OCI-M1 (cell line): Measurements from ENCODE around the gene SFRP2.

ENCODE experiments used
- DNase-seq: peaks from one replicate; lab custom pipeline; 2025; lab: John Stamatoyannopoulos, UW

The SFRP2 gene

GRCh38 chr4:153773236-153773690 is 15.6 kb downstream of the SFRP2 start:
- DNase-seq: peak; percentile 94

DNA sequence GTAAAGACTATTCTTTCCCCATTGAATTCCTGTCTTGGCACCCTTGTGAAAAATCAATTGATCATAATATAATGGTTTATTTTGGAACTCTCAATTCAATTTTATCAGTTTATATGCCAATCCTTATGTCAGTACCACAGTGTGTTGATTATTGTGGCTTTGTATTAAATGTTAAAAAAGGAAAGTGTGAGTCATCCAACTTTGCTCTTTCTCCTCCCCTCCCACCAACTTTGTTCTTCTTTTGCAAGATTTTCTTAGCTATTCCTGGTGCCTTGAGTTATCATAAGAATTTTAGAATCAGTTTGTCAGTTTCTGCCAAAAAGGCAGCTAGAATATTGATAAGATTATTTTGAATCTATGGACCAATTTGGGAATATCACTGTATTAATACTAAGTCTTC is 17.8 kb downstream of the SFRP2 start:
- peak; percentile 80 for DNase-seq

DNA sequence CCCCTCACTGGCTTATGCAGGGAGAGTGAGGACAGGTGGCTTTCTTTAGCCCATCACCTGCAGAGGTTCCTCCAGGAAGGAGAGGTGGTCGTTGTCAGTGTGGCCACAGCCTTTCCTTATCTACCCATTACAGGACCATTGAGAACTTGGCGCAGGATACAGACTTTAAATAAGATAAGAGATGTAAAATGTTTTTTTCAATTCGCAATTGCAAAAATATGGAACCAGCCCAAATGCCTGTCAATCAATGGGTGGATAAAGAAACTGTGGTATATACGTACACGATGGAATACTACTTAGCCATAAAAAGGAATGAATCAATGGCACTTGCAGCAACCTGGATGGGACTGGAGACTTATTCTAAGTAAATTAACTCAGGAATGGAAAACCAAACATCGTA is 22.1 kb downstream of the SFRP2 start:
- DNase-seq: no peak

- no peak for DNase-seq
Observed at GRCh38 chr4:153765894-153766293, 23.0 kb downstream of the SFRP2 start.

- no peak for DNase-seq
Observed at GRCh38 chr4:153764601-153765368, 24.1 kb downstream of the SFRP2 start.

- DNase-seq: peak; percentile 50
Observed at GRCh38 chr4:153763404-153763803, 25.5 kb downstream of the SFRP2 start.

GRCh38 chr4:153759407-153760316 is 29.2 kb downstream of the SFRP2 start, which contains the start of gene RNF175:
RNF175 (minus strand) TSS chr4:153760024; CDS start chr4:153759862, 162 bp downstream.
- no peak for DNase-seq

DNA sequence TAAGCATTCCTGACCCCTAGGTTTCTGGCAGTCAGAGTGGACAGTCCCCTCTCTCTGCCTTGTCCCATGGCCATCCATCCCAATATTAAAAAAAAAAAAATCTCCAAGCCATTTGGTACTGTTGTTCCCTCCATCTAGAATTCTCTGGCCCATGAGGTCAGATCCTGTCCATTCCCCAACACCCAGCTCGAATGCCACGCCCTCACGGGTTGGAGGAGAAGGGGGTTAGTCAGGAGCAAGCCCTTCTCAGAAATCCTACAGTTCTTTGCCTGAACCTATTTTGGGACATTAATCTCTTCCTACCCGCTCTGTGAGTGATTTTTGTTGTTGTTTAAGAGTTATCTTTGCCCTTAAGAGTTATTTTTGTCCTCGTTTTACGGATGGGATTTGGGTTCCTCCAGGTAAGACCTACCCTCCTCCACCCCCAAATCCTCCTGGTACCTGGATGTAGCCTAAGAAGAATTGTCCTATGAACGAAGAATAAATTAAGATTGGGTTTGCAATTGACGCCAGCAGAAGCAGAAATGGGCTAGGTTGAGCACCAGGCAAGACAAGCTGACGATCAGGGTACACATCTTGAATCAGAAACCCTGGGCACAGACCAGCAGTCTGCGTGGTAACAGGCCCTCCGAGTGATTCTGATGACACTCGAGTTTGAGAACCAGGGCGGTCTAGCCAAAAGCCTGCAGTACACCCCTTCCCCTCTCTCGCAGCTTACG is 30.0 kb downstream of the SFRP2 start:
- DNase-seq: no peak

GRCh38 chr4:153758136-153758535 is 30.7 kb downstream of the SFRP2 start:
- no peak for DNase-seq

DNA sequence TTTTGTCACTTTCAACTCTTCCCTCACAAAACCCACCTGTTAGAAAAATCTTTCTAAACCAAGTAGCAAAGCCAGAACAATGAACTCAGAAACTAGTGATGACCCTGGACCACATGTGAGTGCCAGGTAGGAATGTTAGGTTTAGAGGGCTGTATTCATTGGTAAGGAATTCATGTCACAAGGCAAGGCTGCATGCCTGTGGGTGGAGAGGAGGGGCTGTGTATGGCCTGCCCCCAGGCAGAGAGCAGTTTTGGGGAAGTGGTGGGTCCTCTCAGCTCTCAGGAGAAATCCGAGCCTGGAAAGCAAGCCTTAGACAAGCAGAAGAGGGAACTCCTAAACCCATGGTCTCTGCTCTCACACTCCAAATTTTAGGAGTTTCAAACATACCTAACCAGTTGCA is 31.5 kb downstream of the SFRP2 start:
- DNase-seq: peak; percentile 32

GRCh38 chr4:153755186-153755585 is 33.7 kb downstream of the SFRP2 start:
- no peak for DNase-seq

DNA sequence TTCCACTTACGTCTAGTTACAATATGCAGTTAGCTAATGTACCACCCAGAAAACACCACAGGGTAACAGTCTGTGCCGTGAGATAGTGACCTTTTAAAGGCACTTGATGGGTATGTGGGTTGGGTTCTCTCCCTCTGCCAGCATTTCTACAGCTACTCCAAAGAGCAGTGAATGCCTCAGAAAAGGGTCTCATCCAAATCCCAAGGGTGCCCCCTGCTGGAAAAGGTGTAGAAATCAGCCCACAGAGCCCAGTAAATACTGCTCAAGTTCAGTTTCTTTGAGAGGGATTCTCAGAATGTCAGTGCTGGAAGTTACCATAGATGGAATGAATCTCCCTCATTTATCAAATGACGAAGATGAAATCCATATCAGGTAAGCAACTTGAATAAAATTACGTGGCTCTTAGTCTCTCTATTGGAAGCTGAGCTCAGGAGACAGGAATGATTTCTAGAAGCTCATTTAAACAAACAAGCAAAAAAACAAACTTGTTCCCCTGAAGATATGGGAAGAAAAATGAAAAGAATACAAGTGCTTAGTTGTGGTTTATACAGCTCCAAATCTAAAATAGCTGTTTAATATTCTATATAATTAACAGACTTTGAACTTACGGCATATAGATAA is 38.6 kb downstream of the SFRP2 start:
- DNase-seq: peak; percentile 89

DNA sequence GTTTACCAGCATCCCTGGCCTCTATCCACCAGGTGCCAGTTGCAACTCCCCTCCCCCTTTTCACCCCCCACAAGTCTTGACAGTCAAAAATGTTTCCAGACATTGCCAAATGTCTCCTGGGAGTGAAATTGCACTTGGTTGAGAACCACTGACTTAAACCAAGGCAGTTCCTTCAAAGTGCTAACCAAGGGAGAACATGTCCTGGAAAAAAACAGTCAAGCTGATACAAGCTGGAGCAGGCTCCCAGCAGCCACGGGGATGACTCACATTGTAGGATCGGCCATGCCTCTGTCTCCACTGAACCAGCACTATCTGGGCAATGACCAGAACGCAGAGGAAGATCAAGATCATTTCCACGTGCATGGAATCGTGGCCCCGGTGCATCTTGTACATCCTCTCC is 40.5 kb downstream of the SFRP2 start:
- DNase-seq: no peak

DNA sequence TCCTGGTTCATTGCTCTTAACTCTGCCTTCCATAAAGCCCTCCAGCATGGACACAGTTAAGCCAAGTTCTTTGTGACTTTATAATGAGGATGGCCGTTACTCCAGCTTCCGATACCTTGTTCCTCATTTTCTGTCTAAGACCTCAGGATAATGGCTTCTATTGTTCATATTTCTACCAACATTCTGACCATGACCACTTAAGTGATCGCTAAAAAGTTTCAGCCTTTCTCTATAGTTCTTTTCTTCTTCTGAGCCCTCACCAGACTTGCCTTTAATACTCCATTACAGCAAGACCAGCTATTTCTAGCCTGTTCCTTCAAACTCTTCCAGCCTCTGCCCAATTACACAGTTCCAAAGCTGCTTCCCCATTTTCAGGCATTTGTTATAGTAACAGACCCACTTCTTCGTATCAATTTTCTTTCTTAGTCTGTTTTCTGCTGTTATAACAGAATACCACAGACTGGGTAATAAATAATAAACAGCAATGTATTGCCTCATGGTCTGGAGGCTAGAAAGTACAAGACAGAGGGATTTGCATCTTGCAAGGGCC is 41.4 kb downstream of the SFRP2 start:
- no peak for DNase-seq

- no peak for DNase-seq
Observed at GRCh38 chr4:153745651-153746050, 43.2 kb downstream of the SFRP2 start.

- no peak for DNase-seq
Observed at GRCh38 chr4:153741541-153741940, 47.3 kb downstream of the SFRP2 start.

DNA sequence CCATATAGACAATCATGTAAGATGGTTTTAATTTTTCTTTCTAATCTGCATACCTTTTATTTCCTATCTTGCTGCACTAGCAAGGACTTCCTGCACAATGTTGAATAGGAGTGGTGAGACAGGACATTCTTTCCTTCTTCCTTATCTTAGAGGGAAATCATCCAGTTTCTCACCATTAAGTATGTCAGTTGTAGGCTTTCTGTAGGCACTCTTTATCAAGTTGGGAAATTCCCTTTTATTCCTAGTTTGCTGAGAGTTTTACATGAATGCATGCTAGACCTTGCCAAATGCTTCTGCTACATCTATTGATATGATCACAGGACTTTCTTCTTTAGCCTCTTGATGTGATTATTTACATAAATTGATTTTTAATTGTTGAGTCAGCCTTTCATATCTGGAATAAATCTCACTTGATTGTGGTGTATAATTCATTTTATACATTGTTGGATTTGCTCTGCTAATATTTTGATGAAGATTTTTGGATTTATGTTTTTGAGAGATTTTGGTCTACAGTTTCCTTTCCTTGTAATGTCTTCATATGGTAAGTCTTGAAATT is 52.9 kb downstream of the SFRP2 start:
- no peak for DNase-seq

DNA sequence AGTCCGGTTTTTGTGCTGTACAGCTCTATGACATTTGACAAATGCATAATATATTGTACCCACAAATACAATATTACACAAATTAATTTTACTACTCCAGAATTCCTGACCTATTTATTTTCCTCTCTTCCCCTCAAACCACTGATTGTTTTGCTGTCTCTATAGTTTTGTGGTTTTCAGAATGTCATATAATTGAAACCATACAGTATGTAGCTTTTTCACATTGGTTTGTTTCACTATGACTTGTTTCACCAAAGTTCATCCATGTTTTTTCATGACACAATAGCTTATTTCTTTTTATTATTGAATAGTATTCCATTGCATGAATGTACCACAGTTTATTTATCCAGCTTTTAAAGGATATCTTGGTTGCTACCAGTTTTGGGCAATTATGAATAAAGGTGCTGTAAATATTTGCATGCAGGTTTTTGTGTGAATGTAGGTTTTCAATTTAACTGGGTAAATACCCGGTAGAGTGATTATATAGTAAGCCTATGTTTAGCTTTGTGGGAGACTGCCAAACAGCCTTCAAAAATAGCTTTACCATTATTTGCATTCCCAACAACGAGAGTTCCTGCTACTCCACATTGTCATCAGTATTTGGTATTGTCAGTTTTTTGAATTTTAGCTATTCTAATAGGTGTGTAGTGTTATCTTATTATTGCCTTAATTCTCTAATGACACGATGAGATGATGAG is 55.0 kb downstream of the SFRP2 start:
- no peak for DNase-seq

DNA sequence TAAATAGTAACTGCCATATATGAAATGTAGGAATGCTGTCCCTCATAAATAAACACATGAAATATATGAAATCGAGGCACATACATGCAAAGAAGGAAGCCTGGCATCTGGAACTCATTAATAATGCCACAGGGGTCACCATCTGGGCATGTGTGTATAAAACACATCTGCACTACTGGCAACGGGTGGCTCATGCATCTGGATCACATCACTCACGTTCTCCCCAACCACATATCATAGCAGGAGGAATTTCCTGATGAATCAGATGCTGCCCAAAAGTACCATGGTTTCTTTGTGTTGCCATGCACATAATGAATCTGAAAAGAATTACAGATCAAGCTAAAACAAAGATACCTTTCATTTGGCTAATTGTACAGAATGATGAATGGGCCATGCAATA is 57.6 kb downstream of the SFRP2 start:
- no peak for DNase-seq
